Stimulated activated CD4-positive, alpha-beta T cell treated with anti-CD3 and anti-CD28 coated beads, TNF-alpha, amount 100 ng/mL, for 48 hours (primary cell): ENCODE results near the gene MLST8.

ENCODE experiments used
- DNase-seq, 3 donors: peaks; one replicate each; pipeline ENCODE4 v3.0.0-alpha.2; 2020; ENCODE audit warnings: low read depth in 3 of 3

The MLST8 gene

DNA sequence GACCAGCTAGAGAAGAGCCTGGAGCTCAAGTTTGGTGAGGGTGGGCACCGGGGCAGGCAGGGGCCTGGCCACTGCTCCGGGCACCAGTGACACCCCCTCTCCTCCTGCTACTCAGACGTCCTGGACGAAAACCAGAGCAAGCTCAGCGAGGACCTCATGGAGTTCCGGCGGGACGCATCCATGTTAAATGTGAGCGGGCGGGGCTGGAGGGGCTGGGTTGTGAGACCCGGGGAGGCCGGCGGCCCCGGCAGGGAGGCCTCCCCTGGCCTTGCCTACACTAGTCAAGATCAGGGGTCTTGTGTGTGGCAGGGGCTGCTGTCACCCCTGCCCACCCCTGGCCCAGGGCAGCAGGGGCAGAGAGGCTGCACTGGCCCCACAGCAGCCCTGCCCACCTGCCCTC is 31.9 kb upstream of the MLST8 start:
- DNase-seq: no peak

DNA sequence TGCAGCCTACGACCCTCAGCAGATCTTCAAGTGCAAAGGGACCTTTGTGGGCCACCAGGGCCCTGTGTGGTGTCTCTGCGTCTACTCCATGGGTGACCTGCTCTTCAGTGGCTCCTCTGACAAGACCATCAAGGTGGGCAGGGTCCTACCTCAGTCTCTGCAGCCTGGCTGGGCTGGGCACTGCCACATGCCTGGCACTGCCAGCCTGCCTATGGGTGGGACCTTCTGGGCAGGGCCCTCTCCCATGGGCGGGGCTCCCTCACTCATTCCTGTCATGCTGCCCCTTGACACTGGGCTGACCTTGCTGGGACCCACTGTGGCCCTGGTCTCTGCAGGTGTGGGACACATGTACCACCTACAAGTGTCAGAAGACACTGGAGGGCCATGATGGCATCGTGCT is 31.3 kb upstream of the MLST8 start:
- no peak for DNase-seq

DNA sequence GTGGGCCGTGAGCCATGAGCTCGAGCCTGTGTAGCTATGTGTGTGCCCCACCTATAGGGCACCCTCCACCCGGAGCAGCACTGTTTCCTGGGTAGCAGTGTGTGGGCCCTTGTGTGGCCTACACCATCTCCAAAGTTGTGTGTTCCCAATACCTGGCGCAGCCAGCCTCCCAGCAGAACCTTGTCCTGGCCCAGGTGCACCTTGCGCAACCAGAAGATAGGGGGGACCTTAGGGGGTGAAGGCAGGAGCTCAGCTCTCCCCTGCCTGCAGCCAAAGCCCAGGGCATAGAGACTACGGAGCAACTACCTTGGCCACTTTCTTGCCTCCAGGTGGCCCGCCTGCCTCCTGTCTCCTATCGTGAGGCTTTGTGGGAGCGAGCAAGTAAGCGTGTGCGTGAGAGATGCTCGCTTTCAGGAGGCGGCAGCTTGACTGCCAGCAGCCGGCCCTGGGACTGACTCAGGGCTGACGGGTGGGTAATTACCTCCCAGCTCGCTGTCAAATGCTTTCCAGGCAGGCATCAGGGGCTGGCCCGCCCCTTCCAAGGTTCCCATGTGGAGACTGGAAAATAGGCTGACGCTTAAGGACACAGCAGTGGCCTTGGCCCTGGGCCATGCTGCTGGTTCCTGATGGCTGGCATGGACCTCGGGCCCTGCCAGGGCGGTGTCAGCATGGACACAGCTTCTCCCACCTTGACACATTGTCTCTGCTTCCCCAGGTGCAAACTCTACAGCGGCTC is 30.7 kb upstream of the MLST8 start:
- no peak for DNase-seq

DNA sequence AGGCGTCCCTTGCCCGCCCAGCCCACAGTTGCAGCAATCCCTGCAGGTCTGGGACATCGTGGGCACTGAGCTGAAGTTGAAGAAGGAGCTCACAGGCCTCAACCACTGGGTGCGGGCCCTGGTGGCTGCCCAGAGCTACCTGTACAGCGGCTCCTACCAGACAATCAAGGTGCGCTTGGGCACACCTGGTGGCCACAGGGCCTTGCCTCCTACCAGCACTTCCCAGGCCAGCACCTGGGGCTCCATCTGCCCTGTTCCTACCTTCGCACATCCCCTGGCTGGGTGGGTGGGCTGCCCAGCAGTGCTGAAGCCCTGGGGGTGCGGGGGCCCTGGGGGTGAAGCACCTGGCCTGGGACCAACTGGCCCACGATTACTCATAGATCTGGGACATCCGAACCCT is 29.8 kb upstream of the MLST8 start:
- DNase-seq: no peak

DNA sequence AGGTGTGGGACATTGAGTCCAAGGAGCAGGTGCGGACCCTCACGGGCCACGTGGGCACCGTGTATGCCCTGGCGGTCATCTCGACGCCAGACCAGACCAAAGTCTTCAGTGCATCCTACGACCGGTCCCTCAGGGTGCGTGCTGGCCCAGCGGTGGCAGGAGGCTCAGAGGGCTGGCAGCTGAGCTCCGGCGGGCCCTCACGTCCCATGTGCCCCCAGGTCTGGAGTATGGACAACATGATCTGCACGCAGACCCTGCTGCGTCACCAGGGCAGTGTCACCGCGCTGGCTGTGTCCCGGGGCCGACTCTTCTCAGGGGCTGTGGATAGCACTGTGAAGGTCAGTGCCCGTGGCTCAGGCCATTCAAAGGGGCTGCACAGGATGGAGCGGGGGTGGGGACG is 29.2 kb upstream of the MLST8 start:
- DNase-seq: no peak

DNA sequence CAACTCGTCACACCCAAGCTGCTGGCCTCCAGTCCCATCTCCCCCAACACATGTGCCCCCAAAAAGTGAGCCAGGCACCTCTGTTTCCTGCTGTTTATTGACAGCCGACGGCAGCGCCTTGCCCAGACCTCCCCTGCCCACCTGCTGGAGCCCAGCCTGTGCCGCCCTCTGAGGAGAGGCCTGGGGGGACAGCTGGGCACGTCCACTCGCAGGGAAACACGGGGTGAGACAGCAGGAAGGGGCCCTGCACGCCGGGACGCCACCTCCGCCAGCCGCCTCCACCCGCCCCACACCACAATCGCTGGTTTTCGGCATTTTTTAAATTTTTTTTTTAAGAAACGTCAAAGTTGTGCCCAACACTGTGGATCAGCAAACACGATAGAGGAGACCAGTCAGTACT is 28.2 kb upstream of the MLST8 start:
- DNase-seq: no peak

DNA sequence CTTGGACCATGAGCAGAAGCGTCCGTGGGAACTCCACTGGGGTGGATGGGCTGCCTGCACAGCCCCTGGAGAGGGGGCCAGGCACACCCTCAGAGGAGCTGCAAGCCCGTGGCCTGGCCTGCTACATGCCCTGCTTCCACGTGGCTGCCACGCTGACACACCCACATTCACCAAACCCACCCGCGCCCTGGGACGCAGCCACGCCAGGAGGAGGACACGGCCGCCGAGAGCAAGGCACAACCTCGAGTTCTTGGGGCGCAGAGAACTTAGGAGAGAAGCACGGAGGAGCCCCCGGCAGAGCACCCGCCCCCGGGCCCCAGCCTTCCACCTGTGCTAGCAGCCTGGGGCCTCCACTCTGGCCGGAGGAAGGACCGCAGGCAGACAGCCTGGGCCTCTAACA is 27.7 kb upstream of the MLST8 start:
- DNase-seq: no peak

DNA sequence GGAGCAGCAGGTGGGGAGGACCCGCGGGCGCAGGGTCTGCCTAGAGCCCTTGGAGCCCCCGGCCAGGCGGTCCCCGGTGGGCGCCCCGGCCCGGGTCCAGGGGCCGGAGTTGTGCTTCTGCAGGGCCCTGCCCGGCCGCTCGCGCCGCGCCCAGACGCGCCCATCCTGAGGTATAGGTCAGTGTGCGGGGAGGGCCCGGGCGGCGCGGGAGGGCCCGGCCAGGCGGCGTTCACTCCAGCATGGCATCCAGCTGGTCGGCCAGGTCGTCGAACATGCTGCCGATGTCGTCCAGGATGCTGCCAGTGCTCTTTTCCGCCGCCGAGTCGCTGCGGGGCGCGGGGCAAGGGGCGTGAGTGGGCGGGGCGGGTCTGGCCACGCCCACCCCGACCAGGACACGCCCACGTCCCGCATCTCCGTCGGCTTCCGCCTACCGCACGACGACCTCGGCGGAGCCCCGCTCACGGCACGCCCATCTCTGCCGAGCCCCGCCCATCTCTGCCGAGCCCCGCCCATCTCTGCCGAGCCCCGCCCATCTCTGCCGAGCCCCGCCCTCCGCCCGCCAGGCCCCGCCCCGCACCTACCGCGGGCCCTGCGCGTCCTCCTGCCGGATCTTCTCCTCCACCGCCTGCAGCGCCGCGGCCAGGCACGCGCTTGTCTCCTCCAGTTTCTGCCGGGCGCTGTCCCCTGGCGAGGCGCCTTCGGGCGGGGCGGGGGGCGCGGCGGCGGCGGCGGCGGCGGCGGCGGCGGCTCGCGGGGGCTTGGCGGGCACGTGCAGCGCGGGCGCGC is 26.7 kb upstream of the MLST8 start:
- DNase-seq: peak; percentile 13 to 25 (median 22)

DNA sequence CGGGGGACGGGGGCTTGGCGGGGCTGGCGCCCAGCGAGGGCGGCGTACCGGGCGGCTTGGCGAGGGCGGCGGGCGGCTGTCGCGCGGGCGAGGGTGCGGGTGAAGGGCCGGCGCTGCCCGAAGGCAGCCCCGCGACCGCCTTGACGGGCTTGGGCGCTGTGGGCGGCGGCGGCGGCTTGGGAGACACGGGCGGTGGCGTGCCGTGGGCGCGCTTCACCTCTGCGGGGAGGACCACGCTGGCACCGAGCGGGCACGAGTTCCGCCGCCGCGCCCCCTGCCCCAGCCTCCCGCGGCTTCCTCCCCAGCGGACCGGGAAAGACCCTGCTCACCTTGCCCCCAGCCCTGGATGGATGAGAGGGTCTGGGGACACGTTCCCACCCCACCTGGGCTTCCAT is 26.1 kb upstream of the MLST8 start:
- no peak for DNase-seq

DNA sequence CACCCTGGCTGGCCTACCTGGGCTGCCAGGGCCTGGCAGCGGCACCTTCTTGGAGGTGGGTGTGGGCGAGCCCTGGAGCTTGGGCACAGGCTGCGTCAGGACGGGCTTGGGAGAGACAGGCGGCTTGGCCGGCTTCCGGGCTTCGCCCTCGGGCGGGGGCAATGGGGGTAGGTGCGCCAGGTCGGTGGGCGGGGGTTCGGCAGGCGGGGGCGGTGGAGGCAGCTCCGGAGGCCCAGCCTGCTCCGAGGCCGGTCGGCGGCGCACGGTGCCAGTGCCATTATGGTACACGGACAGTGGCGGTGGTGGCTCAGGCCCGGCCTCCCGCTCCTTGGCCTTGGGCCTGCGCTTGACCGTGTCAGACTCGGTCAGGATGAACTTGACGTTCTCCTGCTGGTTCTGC is 25.7 kb upstream of the MLST8 start:
- DNase-seq: no peak

DNA sequence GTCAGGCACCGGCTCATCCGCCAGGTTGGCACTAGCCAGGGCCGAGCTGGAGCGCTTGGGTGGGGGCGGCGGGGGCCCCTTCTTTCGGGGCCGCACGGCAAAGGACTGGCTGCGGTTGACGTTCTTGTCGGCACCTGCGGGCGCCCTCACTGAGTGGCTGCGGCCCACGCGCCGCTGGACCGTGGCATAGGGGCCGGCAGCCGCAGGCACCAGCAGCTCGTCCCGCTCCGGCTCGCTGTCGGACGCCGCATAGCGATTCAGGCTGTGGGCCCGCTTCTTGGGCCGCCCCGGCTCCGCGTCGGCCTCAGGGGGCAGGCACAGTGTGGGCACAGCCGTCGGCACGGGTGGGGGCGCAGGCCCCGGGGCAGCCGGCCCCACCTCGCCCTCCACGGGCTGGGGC is 24.8 kb upstream of the MLST8 start:
- no peak for DNase-seq

DNA sequence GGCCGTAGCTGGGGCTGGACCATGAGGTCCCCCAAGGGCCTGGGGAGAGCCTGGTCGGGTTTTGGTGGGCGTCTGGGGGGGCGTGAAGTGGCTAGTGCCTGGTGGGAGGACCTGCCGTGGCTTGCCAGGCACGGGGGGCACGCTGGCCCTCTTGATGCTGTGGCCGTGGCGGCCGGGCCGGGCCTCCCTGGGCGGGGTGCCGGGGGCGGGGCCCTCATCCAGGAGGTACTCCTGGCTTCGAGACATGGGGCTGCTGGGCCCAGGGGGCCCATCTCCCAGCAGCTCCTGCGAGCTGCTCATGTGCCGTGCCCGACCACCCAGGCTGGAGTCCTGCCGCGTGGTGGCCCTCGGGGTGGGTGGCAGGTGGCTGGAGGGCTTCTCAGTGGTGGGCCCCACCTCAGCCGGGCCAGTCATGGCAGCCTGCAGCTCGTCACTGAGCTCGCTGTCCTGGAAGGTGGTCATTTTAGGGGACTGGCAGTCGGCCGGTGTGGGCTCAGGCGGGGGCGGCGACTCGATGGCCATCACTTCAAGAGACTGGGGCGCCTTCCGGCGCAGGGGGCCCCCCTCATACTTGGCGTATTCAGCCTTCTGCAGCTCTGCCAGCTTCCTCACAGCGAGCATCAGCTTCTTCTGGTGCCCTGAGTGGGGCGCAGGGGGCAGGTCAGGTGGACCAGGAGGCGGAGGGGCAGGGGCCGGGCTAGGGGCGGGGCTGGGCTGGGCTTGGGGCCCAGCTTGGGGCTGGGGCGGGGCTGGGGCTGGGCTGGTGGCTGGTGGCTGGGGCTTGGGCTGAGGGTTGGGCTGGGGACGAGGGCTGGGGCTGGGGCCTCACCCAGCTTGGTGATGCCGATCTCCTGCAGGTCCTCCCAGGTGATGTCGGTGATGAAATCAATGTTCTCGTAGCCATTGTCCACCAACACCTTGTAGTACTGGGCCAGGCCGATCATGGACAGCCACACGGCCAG is 24.0 kb upstream of the MLST8 start:
- no peak for DNase-seq

DNA sequence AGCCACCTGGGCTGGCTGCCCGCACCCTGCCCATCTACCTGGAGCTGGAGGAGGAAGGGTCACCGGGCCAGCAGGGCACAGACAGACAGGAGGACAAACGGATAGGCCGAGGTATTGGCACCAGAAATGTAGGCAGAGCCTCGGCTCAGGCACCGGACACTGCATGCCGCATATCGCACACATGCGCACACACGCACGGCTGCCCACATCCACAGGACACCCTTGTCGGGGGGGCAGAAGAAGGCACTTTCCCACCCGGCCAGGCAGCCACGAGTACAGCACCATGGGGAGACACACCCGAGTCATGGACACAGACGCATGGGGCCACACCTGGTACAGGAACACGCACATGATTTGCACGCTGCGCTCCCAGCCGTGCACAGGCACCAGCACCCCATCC is 23.3 kb upstream of the MLST8 start:
- no peak for DNase-seq

DNA sequence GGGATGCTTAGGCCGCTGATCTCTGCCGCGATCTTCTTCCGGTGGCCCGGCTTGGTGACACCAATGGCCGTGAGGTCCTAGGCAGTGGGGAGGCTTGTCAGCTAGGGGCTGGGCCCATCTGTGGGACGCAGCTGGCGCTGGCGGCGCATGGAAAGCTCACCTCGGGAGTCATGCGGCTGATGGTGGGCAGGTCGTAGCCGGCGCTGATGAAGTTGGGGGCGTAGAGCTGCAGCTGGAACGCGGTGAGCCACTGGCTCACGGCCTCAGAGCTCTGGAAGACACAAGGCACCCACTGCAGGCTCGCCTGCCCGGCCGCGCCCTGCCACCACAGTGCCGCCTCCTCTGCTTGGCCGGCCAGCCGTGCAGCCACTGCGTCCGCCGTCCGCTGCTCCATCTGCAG is 21.6 kb upstream of the MLST8 start:
- DNase-seq: no peak

DNA sequence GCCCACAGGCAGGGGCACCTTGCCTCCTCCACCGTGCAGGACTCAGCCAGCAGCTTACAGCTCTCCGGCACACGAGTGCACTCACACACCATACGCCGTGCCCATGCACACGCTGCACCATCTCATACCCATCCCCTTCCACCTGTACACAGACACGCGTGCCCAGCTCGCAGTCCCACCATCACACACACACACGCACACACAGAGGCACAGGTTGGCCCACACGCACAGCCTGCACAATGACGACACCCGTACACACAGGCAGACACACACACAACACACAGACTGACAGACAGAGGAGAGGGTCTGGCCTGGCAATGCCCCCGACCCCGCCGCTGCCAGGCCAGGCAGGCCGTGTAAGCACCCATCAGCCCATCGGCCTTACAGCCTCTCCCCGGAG is 20.9 kb upstream of the MLST8 start:
- no peak for DNase-seq

DNA sequence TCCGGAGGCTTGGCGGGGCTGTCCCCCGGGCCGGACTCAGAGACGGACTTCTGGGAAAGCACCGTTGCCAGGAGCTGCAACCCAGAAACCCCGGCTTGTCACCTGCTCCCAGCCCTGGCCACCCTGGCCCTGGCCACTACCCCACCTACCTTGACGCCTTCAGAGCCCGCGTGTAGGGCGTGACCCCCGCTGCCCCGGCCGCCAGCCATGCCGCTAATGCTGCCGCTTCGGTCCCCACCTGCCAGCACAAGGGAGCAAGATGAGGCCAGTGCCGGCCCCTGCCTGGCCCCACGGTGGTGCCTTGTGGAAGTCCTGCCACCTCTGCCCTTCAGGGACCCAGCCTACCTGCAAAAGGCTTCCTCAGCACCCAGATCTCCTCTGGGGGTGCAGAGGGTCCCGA is 20.3 kb upstream of the MLST8 start:
- DNase-seq: no peak

DNA sequence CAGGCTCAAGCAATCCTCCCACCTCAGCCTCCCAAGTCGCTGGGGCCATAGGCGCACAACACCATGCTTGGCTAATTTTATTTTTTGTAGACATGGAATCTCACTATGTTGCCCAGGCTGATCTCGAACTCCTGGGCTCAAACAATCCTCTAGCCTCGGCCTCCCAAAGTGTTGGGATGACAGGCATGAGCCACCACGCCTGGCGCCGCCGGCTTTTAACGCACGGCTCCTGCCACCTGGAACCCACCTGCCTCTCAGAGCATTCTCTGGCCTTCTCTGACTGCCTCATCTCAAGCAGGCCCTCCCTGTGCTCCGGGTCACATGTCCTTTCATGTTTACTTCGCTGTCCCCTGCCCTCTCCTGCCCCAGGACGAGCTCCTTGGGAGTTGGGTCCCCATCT is 19.2 kb upstream of the MLST8 start:
- no peak for DNase-seq

DNA sequence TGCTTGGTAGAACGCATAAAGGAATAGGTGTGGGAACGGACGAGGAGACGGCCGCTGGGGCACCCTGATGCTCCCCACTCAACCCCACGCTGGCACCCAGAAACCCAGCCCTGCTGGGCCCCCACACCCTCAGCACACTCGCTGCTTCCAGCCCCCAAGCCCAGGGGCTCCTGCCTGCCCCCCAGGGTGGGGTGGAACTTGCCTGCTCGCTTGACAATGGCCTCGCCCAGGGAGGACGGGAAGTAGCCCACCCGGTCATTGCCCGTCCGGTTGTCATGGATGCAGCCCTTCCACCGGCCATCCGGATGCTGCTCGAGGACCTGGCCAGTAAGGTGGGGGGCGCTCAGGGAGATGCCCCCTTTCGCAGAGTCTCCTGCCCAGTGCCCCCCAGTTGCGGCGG is 18.7 kb upstream of the MLST8 start:
- no peak for DNase-seq

DNA sequence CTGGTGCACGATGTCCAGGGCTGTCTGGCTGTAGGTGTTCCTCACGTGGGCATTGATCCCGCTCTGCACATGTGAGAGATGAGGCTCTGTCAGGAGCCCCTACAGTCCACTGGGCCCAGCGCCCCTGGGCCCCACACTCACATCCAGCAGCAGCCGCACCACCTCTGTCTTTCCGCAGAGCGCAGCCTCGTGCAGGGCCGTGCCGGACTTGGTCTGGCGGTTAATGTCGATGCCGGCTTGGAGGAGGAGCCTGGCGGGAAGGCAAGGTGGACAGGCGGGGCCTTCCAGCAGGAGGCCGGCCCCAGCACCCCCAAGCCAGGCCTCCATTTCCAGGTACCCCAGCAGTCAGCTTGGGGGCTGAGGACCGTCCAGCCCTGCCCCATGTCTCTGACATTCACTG is 18.0 kb upstream of the MLST8 start:
- no peak for DNase-seq

DNA sequence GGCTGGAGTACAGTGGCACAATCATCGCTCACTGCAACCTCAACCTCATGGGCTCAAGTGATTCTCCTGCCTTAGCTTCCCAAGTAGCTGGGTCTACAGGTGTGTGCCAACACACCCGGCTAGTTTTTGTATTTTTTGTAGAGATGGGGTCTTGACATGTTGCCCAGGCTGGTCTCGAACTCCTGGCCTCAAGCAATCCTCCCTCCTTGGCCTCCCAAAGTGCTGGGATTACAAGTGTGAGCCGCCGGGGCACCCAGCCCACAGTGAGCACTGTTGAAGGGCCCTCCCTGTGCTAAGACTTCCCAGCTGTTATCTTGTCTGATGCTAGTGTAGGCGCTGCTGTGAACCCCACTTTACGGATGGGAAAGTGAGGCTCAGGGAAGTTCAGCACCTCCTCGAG is 16.9 kb upstream of the MLST8 start:
- no peak for DNase-seq

DNA sequence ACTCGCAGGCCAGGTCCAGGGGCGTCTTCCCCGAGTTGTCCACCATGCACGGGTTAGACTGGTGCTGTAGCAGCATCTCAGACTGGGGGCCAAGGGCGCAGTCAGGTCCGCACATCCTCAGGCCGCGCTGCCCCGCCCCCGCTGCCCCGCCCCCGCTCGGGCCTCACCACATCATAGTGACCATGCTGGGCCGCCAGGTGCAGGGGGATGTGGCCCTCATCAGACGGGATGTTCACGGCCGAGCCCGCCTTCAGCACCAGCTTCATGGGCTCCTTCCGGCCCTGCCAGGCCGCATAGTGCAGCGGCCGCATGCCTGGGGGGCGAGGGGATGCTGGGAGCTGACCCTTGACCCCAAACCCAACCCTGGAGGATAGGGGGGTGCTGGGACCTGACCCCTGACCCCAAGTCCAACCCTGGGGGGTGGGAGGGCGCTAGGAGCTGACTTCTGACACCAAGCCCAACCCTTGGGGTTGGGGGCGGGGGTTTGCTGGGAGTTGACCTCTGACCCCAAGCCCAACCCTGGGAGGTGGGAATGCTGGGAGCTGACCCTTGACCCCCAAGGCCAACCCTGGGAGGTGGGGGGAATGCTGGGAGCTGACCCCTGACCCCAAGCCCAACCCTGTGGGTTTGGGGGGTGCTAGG is 15.9 kb upstream of the MLST8 start:
- no peak for DNase-seq
